ENCODE results near the gene CELSR1. TPM values are rescaled to one million over a fixed set of nuclear protein-coding genes. Genes with fewer than 3 reads are reported as not detected.

CELSR1 gene
- total RNA-seq, 1 experiment from 2014 or later = 19.6 TPM

GRCh38 chr22:46499805-46500189 lies 37.6 kb downstream of the CELSR1 start:
- ATAC-seq (no peak), DNase-seq (ENCODE audit: low read depth, low spot score) (no peak)
- no peak overlapping the region for H3K9ac ChIP-seq (ENCODE audit: low read length)
- no peak overlapping the region for H2AFZ ChIP-seq (ENCODE audit: low read depth, low read length, poor library complexity, severe bottlenecking)
- no peaks in the 10 kb centered on the region for H4K20me1 ChIP-seq (ENCODE audit: insufficient read depth)
- no peaks in the 10 kb centered on the region for H3K9me2 ChIP-seq (ENCODE audit: insufficient read depth)
- peaks cover 3% of the 10 kb centered on the region; the same call in 1 of the 2 replicates for H3K79me2 ChIP-seq (ENCODE audit: insufficient read depth, low read length)
- no TSS peak for BruUV-seq (replicated peaks)
- H3K4me1 ChIP-seq (ENCODE audit: control insufficient read depth in 1 of 2, insufficient read depth in 2 of 2, low read length in 2 of 2) = peaks cover 7 to 28% of the 10 kb centered on the region in 2 experiments
- H3K9me3 ChIP-seq (ENCODE audit: control insufficient read depth in 1 of 2, insufficient read depth in 1 of 2, low read depth in 1 of 2, low read length in 2 of 2) = no peaks in the 10 kb centered on the region
- peak overlapping the region; percentile 29 for H3K4me2 ChIP-seq (ENCODE audit: low read length)
- H3K27me3 ChIP-seq (ENCODE audit: insufficient read depth, low read length) = no peaks in the 10 kb centered on the region
- H3K36me3 ChIP-seq (ENCODE audit: control insufficient read depth in 1 of 2, insufficient read depth in 2 of 2, low read length in 2 of 2) = no peaks in the 10 kb centered on the region
- RAD21 ChIA-PET (ENCODE audit: low non-redundant PET in 1 of 2, low total read pairs in 2 of 2, uncharacterized antibody in 2 of 2, unreplicated experiment in 2 of 2) = no interaction called here
- H3K27ac ChIP-seq (ENCODE audit: low read depth, low read length) = no peak overlapping the region
- intact Hi-C loops (cut with micrococcal nuclease) = no loop called here
- POLR2A ChIA-PET = no interaction called here
- no peak overlapping the region for H3K4me3 ChIP-seq (replicated peaks in 1 of 2; ENCODE audit: low read depth in 1 of 2, low read length in 2 of 2)
- CTCF ChIA-PET = no interaction called here
- TF ChIP-seq JUND (IDR thresholded peaks at IDR 0.05) (0 out of 2 replicates have a peak, but pooled peaks have one; percentile 1), EZH2phosphoT487 (IDR thresholded peaks at IDR 0.05; ENCODE audit: borderline replicate concordance) (no peak)

- Histone ChIP-seq H3K27me3 (ENCODE audit: insufficient read depth, low read length) (no peaks in the 10 kb centered on the region), H4K20me1 (ENCODE audit: insufficient read depth) (no peaks in the 10 kb centered on the region), H3K4me1 (ENCODE audit: control insufficient read depth in 1 of 2, insufficient read depth in 2 of 2, low read length in 2 of 2) (peaks cover 4 to 9% of the 10 kb centered on the region in 2 experiments; a peak in 2 of 4 replicates), H2AFZ (ENCODE audit: low read depth, low read length, poor library complexity, severe bottlenecking) (no peak overlapping the region), H3K36me3 (ENCODE audit: control insufficient read depth in 1 of 2, insufficient read depth in 2 of 2, low read length in 2 of 2) (no peaks in the 10 kb centered on the region), H3K4me2 (ENCODE audit: low read length) (no peak overlapping the region), H3K9me2 (ENCODE audit: insufficient read depth) (no peaks in the 10 kb centered on the region), H3K9me3 (ENCODE audit: control insufficient read depth in 1 of 2, insufficient read depth in 1 of 2, low read depth in 1 of 2, low read length in 2 of 2) (no peaks in the 10 kb centered on the region), H3K9ac (ENCODE audit: low read length) (no peak overlapping the region), H3K79me2 (ENCODE audit: insufficient read depth, low read length) (no peaks in the 10 kb centered on the region), H3K27ac (ENCODE audit: low read depth, low read length) (no peak overlapping the region), H3K4me3 (replicated peaks in 1 of 2; ENCODE audit: low read depth in 1 of 2, low read length in 2 of 2) (no peak overlapping the region)
- no TSS peak for BruUV-seq (replicated peaks)
- POLR2A ChIA-PET = no interaction called here
- DNase-seq (ENCODE audit: low read depth, low spot score) = no peak
- intact Hi-C loops (cut with micrococcal nuclease) = no loop called here
- RAD21 ChIA-PET (ENCODE audit: low non-redundant PET in 1 of 2, low total read pairs in 2 of 2, uncharacterized antibody in 2 of 2, unreplicated experiment in 2 of 2) = no interaction called here
- CTCF ChIA-PET = no interaction called here
- ATAC-seq = no peak
- TF ChIP-seq POLR2AphosphoS5 (IDR thresholded peaks at IDR 0.05; ENCODE audit: low read depth, low read length) (no peak), REST (IDR thresholded peaks at IDR 0.05; ENCODE audit: low read depth) (no peak), ZFX (IDR thresholded peaks at IDR 0.05) (no peak), ZBTB33 (IDR thresholded peaks at IDR 0.05; ENCODE audit: extremely low read depth, insufficient replicate concordance, low read length) (no peak), CBX3 (IDR thresholded peaks at IDR 0.05; ENCODE audit: low read depth) (no peak), SP1 (IDR thresholded peaks at IDR 0.05; ENCODE audit: low read depth) (no peak), JUND (IDR thresholded peaks at IDR 0.05) (no peak), MAX (IDR thresholded peaks at IDR 0.05) (no peak), SRF (IDR thresholded peaks at IDR 0.05; ENCODE audit: low read depth) (no peak), CEBPB (IDR thresholded peaks at IDR 0.05; ENCODE audit: low read depth) (no peak), EZH2phosphoT487 (IDR thresholded peaks at IDR 0.05; ENCODE audit: borderline replicate concordance) (no peak), ZNF274 (IDR thresholded peaks at IDR 0.05; ENCODE audit: low read depth, low read length) (no peak), CTCF (IDR thresholded peaks at IDR 0.05 in 2 of 3, conservative IDR thresholded peaks at IDR 0.05 in 1 of 3; ENCODE audit: borderline replicate concordance in 1 of 3, insufficient read depth in 1 of 3, low read depth in 2 of 3, low read length in 2 of 3) (no peak), POLR2A (IDR thresholded peaks at IDR 0.05; ENCODE audit: borderline replicate concordance, extremely low read depth, insufficient read depth, insufficient read length) (no peak)
Observed at GRCh38 chr22:46491946-46492345, 45.5 kb downstream of the CELSR1 start.
